Neural cell (in vitro differentiated cells): ENCODE measurements around the gene MCRIP1.

ENCODE experiments used
- EP300 ChIP-seq: fragments of 450-650 bp; conservative IDR thresholded peaks from 2 replicates; pipeline ENCODE4 v1.6.1; 2014; ENCODE audit warnings: antibody characterized with exemption, mild to moderate bottlenecking, moderate library complexity; ENCODE audit not compliant: poor library complexity, severe bottlenecking
- EZH2 ChIP-seq: fragments of 200-600, 300-800 bp; shearing (Covaris generic), sonication (generic); IDR thresholded peaks from 2 replicates; pipeline ENCODE4 v1.6.1; 2014; ENCODE audit warnings: antibody characterized with exemption, low read length, borderline replicate concordance, mild to moderate bottlenecking; ENCODE audit not compliant: insufficient read depth, poor library complexity, severe bottlenecking
- MXI1 ChIP-seq: fragments of 450-650 bp; conservative IDR thresholded peaks from 2 replicates; pipeline ENCODE4 v1.6.1; 2014; ENCODE audit warnings: antibody characterized with exemption, mild to moderate bottlenecking; ENCODE audit not compliant: poor library complexity, severe bottlenecking
- REST ChIP-seq: IDR thresholded peaks from 2 replicates; pipeline ENCODE4 v1.6.1; 2012; ENCODE audit warnings: borderline replicate concordance
- TAF1 ChIP-seq: IDR thresholded peaks from 2 replicates; pipeline ENCODE4 v1.6.1; 2012; ENCODE audit warnings: low read depth
- TF ChIP-seq, protein P1 (sequence below): fragments of 450-650 bp; IDR thresholded peaks from 2 replicates; pipeline ENCODE4 v1.5.1; 2014; ENCODE audit warnings: antibody characterized with exemption, mild to moderate bottlenecking, moderate library complexity; ENCODE audit not compliant: poor library complexity, severe bottlenecking

DNA sequence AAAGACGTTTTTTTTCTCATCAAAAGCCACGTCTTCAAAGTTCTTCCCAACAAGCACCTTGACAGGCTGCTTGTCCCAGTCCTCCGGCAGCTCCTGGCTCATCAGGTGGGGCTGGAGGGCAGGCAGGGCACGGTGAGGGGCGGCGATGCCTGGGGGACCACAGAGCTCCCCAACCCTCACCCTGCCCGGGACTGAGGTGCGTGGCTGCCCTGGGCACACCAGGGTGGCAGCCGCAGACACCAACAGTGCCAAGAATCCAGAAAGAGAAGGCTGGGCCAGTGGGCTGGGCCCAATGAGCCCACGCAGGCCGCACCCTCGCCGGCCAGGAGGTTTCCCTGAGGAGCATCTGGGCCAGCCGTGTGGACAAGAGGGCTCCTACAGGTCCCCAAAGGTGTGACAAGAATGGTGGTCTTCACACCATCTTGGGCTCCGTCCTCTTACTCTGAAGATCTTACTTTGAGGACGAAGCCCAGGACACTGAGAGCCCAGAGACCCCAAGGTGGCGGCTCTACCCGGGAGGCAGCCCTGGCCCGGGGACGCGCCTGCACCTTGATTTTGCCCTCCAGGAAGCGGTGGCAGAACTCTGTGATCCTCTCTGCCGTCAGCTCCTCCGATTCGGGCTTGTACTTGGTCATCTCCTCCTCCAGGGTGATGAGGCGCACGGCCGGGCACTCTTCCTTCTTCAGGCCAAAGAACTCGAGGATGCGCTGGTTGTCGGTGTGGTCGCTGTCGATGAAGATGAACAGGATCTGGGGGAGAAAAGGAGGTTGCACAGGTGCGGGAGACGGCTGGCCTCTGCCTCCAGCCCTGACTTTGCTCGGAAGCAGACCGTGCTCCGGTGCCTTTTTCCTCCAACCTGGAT is 13.0 kb upstream of the MCRIP1 start:
- no peak for TF ChIP-seq EP300
- TF ChIP-seq EZH2 = no peak
- TF ChIP-seq, protein P1, sequence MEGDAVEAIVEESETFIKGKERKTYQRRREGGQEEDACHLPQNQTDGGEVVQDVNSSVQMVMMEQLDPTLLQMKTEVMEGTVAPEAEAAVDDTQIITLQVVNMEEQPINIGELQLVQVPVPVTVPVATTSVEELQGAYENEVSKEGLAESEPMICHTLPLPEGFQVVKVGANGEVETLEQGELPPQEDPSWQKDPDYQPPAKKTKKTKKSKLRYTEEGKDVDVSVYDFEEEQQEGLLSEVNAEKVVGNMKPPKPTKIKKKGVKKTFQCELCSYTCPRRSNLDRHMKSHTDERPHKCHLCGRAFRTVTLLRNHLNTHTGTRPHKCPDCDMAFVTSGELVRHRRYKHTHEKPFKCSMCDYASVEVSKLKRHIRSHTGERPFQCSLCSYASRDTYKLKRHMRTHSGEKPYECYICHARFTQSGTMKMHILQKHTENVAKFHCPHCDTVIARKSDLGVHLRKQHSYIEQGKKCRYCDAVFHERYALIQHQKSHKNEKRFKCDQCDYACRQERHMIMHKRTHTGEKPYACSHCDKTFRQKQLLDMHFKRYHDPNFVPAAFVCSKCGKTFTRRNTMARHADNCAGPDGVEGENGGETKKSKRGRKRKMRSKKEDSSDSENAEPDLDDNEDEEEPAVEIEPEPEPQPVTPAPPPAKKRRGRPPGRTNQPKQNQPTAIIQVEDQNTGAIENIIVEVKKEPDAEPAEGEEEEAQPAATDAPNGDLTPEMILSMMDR = no peak
- no peak for TF ChIP-seq TAF1
- no peak for TF ChIP-seq MXI1
- no peak for TF ChIP-seq REST
